H1 (cell line): ENCODE data around the gene STARD3. TPM values are rescaled to one million over a fixed set of nuclear protein-coding genes. Genes with fewer than 3 reads are reported as not detected.
A peak's percentile ranks its signal among the peaks of the same experiment; 100 is the strongest.

ENCODE experiments used
- CTCF ChIA-PET: fragments of 300-600 bp; sonication (Branson Sonifier 250); formaldehyde crosslinking; loops from one replicate; lab custom pipeline; 2021; ENCODE audit not compliant: partially characterized antibody; lab: Charles Lee
- POLR2A ChIA-PET: fragments of 300-600 bp; sonication (Branson Sonifier 250); formaldehyde crosslinking; loops from one replicate; lab custom pipeline; 2021; ENCODE audit warnings: inconsistent platforms; ENCODE audit not compliant: partially characterized antibody; lab: Charles Lee
- DNase-seq, 2 experiments: peaks; one replicate each; pipeline versions ENCODE4 v3.0.0 to v3.0.0-alpha.2; 2010 to 2022; ENCODE audit warnings: low spot score in 2 of 2, low read depth in 1 of 2, mixed read lengths in 1 of 2
- FAIRE-seq: peaks from 2 replicates; lab custom pipeline; 2011; peaks lifted over from hg19 to GRCh38; lab: Jason Lieb, UNC
- H2AFZ ChIP-seq: 2 replicates; pipeline ENCODE4 v1.8.1; 2012; ENCODE audit warnings: low read length, inconsistent platforms
- H2AK5ac ChIP-seq: 2 replicates; pipeline ENCODE4 v1.6.1; 2013; ENCODE audit warnings: low read depth, low read length
- H2BK120ac ChIP-seq: replicated peaks from 2 replicates; pipeline ENCODE3; 2013; ENCODE audit warnings: low read depth, low read length, inconsistent platforms
- H2BK12ac ChIP-seq: 2 replicates; pipeline ENCODE4 v1.6.1; 2013; ENCODE audit warnings: low read depth, low read length
- H2BK15ac ChIP-seq: 2 replicates; pipeline ENCODE4 v1.6.1; 2013; ENCODE audit warnings: low read length
- H2BK20ac ChIP-seq: 2 replicates; pipeline ENCODE4 v1.6.1; 2013; ENCODE audit warnings: low read length
- H2BK5ac ChIP-seq: 2 replicates; pipeline ENCODE4 v1.6.1; 2013; ENCODE audit warnings: low read depth, low read length
- H3K14ac ChIP-seq: 2 replicates; pipeline ENCODE4 v1.6.1; 2013; ENCODE audit warnings: inconsistent platforms; ENCODE audit not compliant: insufficient read length
- H3K18ac ChIP-seq: 2 replicates; pipeline ENCODE4 v1.6.1; 2013; ENCODE audit warnings: low read length; ENCODE audit errors: extremely low read depth
- H3K23ac ChIP-seq: 2 replicates; pipeline ENCODE4 v1.6.1; 2013; ENCODE audit warnings: inconsistent platforms; ENCODE audit not compliant: insufficient read length
- H3K23me2 ChIP-seq: 2 replicates; pipeline ENCODE4 v1.6.1; 2013; ENCODE audit warnings: low read depth, low read length
- H3K27ac ChIP-seq: 2 replicates; pipeline ENCODE4 v1.6.1; 2011; ENCODE audit warnings: low read depth, low read length, inconsistent platforms
- H3K27me3 ChIP-seq, 4 experiments: replicated peaks in 1 of 4; 1 replicate in 1 of 4; 2 replicates in 3 of 4; pipeline versions ENCODE4 v1.6.1 to v1.8.1; 2011 to 2013; ENCODE audit warnings: low read length in 3 of 4, mild to moderate bottlenecking in 3 of 4, inconsistent platforms in 2 of 4, mixed read lengths in 2 of 4, moderate library complexity in 1 of 4; ENCODE audit not compliant: control insufficient read depth in 3 of 4, insufficient read depth in 3 of 4; ENCODE audit errors: extremely low read depth in 1 of 4
- H3K36me3 ChIP-seq, 4 experiments: 2 replicates each; pipeline versions ENCODE4 v1.6.1 to v1.8.1; 2011 to 2013; ENCODE audit warnings: mild to moderate bottlenecking in 4 of 4, low read length in 3 of 4, moderate library complexity in 2 of 4, control low read depth in 1 of 4, inconsistent platforms in 1 of 4; ENCODE audit not compliant: insufficient read depth in 4 of 4, control insufficient read depth in 2 of 4
- H3K4ac ChIP-seq: replicated peaks from 2 replicates; pipeline ENCODE3; 2013; ENCODE audit warnings: low read length, low read depth, mixed read lengths, inconsistent platforms; ENCODE audit not compliant: insufficient read length
- H3K4me1 ChIP-seq, 4 experiments: replicated peaks in 1 of 4; 1 replicate in 1 of 4; 2 replicates in 3 of 4; pipeline versions ENCODE4 v1.6.1 to v1.8.1; 2011 to 2013; ENCODE audit warnings: low read length in 3 of 4, inconsistent platforms in 2 of 4, mixed read lengths in 1 of 4; ENCODE audit not compliant: insufficient read depth in 4 of 4, control insufficient read depth in 3 of 4
- H3K4me2 ChIP-seq, 2 experiments: 2 replicates each; pipeline versions ENCODE4 v1.6.1 to v1.8.1; 2011 to 2013; ENCODE audit warnings: low read depth in 2 of 2, low read length in 2 of 2, control low read depth in 1 of 2, inconsistent platforms in 1 of 2, mild to moderate bottlenecking in 1 of 2; ENCODE audit not compliant: insufficient read depth in 1 of 2
- H3K4me3 ChIP-seq, 4 experiments: fragments of 200-600, 300-600 bp in 1 of 4; sonication (generic), shearing (Covaris generic), sonication (Bioruptor Twin) in 1 of 4; 2 replicates each; pipeline versions ENCODE4 v1.5.1 to v1.8.1; 2011 to 2016; ENCODE audit warnings: low read length in 4 of 4, low read depth in 3 of 4, control low read depth in 2 of 4, inconsistent platforms in 2 of 4, mild to moderate bottlenecking in 2 of 4, mixed read lengths in 1 of 4, moderate library complexity in 1 of 4; ENCODE audit not compliant: insufficient read depth in 2 of 4; ENCODE audit errors: extremely low read depth in 1 of 4
- H3K56ac ChIP-seq: replicated peaks from 2 replicates; pipeline ENCODE3; 2013; ENCODE audit warnings: low read depth, mild to moderate bottlenecking, mixed read lengths, low read length, inconsistent platforms; ENCODE audit not compliant: insufficient read length
- H3K79me1 ChIP-seq: 2 replicates; pipeline ENCODE4 v1.6.1; 2013; ENCODE audit warnings: low read depth, low read length, control low read depth
- H3K79me2 ChIP-seq, 2 experiments: 2 replicates each; pipeline versions ENCODE4 v1.6.1 to v1.8.1; 2012 to 2013; ENCODE audit warnings: low read length in 2 of 2, mild to moderate bottlenecking in 2 of 2, inconsistent platforms in 1 of 2; ENCODE audit not compliant: insufficient read depth in 2 of 2, control insufficient read depth in 1 of 2
- H3K9ac ChIP-seq, 4 experiments: replicated peaks in 1 of 4; 1 replicate in 1 of 4; 2 replicates in 3 of 4; pipeline versions ENCODE4 v1.6.1 to v1.8.1; 2011 to 2013; ENCODE audit warnings: low read depth in 3 of 4, low read length in 3 of 4, control low read depth in 2 of 4, mild to moderate bottlenecking in 2 of 4, moderate library complexity in 2 of 4, inconsistent platforms in 1 of 4; ENCODE audit errors: extremely low read depth in 1 of 4
- H3K9me3 ChIP-seq, 2 experiments: 2 replicates each; pipeline versions ENCODE4 v1.6.1 to v1.8.1; 2012 to 2013; ENCODE audit warnings: mild to moderate bottlenecking in 2 of 2, moderate library complexity in 2 of 2, control low read depth in 1 of 2, inconsistent platforms in 1 of 2, low read depth in 1 of 2, low read length in 1 of 2, mixed read lengths in 1 of 2; ENCODE audit not compliant: insufficient read depth in 2 of 2
- H4K20me1 ChIP-seq, 2 experiments: replicated peaks in 1 of 2; 2 replicates each; pipeline versions ENCODE3 to v1.8.1; 2011 to 2013; ENCODE audit warnings: inconsistent platforms in 2 of 2, low read length in 2 of 2, mild to moderate bottlenecking in 1 of 2; ENCODE audit not compliant: insufficient read depth in 2 of 2, control insufficient read depth in 1 of 2
- H4K5ac ChIP-seq: 2 replicates; pipeline ENCODE4 v1.6.1; 2013; ENCODE audit warnings: low read length, low read depth, mixed read lengths, inconsistent platforms; ENCODE audit not compliant: insufficient read length
- H4K8ac ChIP-seq: 2 replicates; pipeline ENCODE4 v1.8.0; 2013; ENCODE audit warnings: mild to moderate bottlenecking, moderate library complexity, low read length, inconsistent platforms; ENCODE audit not compliant: insufficient read depth; ENCODE audit errors: extremely low read depth
- H4K91ac ChIP-seq: replicated peaks from 2 replicates; pipeline ENCODE3; 2013; ENCODE audit warnings: low read length, mixed read lengths, inconsistent platforms; ENCODE audit not compliant: insufficient read length
- WGBS, 2 experiments: shearing (Covaris generic) in 1 of 2; methylation state at CpG; one replicate each; pipeline versions ENCODE4 v1.1.6 to v1.1.7; 2013 to 2015; ENCODE audit warnings: low lambda C conversion rate in 2 of 2, mixed read lengths in 2 of 2, inconsistent platforms in 1 of 2, low coverage in 1 of 2, missing lambda C conversion rate in 1 of 2; ENCODE audit not compliant: insufficient replicate concordance in 2 of 2, insufficient coverage in 1 of 2, insufficient read length in 1 of 2; ENCODE audit errors: extremely low coverage in 1 of 2, missing lambda C conversion rate in 1 of 2; 5-methylcytosine and 5-hydroxymethylcytosine counted together
- polyA plus RNA-seq, 7 experiments: library from polyadenylated mRNA; depleted of rRNA in 3 of 7; stranded (reverse) in 5 of 7; unstranded in 2 of 7; fragments of >200 nt in 5 of 7; fragments of 200-250 nt in 2 of 7; gene quantifications; 1 replicate in 5 of 7; 2 replicates in 1 of 7; 4 replicates in 1 of 7; pipeline versions ENCODE4 v1.2.1 to v1.2.3, GENCODE V29; 2011 to 2013; ENCODE audit warnings: missing spikeins in 2 of 7, mixed read lengths in 2 of 7
- total RNA-seq: library from RNA; stranded (reverse); fragmentation: NEBNext Ultra II Directional; extraction: Animal tissue kit (Norgen Biotek cat#: 25700); gene quantifications from 2 replicates; pipeline ENCODE4 v1.2.1, GENCODE V29; 2021

The STARD3 gene
- total and polyA plus RNA-seq, 2 of the 8 experiments (the other 6 are each of a cell fraction or from before 2014, with no cell fraction given) = 47.6 to 80.3 TPM

DNA sequence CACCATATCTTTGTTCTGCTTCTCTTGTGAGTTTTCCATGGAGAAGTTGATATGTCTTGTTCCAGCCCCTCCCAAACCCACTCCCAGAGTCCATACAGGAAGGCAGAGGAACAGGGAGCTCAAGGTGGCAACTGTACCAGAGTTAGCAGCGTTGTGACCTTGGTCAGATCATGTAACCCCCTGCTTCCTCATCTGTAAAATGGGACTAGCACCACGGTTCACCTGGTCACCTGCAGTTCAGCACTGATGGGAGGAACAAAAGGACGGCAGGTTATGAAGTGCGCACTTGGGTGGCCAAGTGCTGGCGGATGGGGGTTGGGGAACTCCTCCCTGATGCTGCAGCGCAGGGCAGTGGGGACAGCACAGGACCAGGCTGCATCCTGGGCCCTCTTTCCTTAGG, 21.5 kb upstream of the STARD3 start:
- no peak overlapping the region for H3K4me2 ChIP-seq
- ChIA-PET CTCF (interaction anchor here (0.7 to 49.2 kb wide), 7 partner anchors 9 to 70 kb away, joined by 3 to 1885 read pairs (median 4); partner anchors contain the start of genes ERBB2, PGAP3, PNMT and PPP1R1B), POLR2A (interaction anchor here (1.6 to 1.8 kb wide), 2 partner anchors 10 to 13 kb away, joined by 3 to 4 read pairs; no protein-coding TSS in a partner anchor)
- H2BK20ac ChIP-seq = no peak overlapping the region
- no peaks in the 10 kb centered on the region for H4K20me1 ChIP-seq
- no peak overlapping the region for H4K8ac ChIP-seq
- H2AK5ac ChIP-seq = no peak overlapping the region
- WGBS, 2 experiments = 89% methylated on average over 6 of the region's 6 CpGs; no CpG with 5 or more reads in 1 of the 2 experiments
- peaks cover 27 to 78% (median 55%) of the 10 kb centered on the region in 4 experiments for H3K27me3 ChIP-seq
- H2AFZ ChIP-seq = no peak overlapping the region
- no peak overlapping the region for H3K56ac ChIP-seq
- H3K14ac ChIP-seq = no peak overlapping the region
- no peaks in the 10 kb centered on the region for H3K9me3 ChIP-seq
- H3K4ac ChIP-seq = no peak overlapping the region
- no peaks in the 10 kb centered on the region for H3K79me1 ChIP-seq
- no peaks in the 10 kb centered on the region for H3K79me2 ChIP-seq
- H3K27ac ChIP-seq = no peak overlapping the region
- no peak overlapping the region for H2BK5ac ChIP-seq
- H2BK15ac ChIP-seq = no peak overlapping the region
- no peak overlapping the region for H4K5ac ChIP-seq
- peaks cover 0 to 7% (median 4%) of the 10 kb centered on the region in 4 experiments; a peak in 5 of 7 replicates for H3K4me1 ChIP-seq
- 0 out of 2 replicates have a peak overlapping the region, but pooled peaks have one; percentile 4 for H3K18ac ChIP-seq
- H3K9ac ChIP-seq = no peak overlapping the region
- no peak overlapping the region for H3K23ac ChIP-seq
- H3K36me3 ChIP-seq = no peaks in the 10 kb centered on the region
- no peak for DNase-seq
- no peak overlapping the region for H3K4me3 ChIP-seq
- H2BK120ac ChIP-seq = no peak overlapping the region
- H4K91ac ChIP-seq = no peak overlapping the region
- H2BK12ac ChIP-seq = 0 out of 2 replicates have a peak overlapping the region, but pooled peaks have one; percentile 30
- peaks cover 10% of the 10 kb centered on the region; the same call in 1 of the 2 replicates for H3K23me2 ChIP-seq
- FAIRE-seq = no peak
